GM23338 (cell line): ENCODE data around the gene ALOX5AP. TPM values are rescaled to one million over a fixed set of nuclear protein-coding genes. Genes with fewer than 3 reads are reported as not detected.

Experiments
- ATAC-seq: fragments of 200-7000 bp; cut with Tn5 transposase; 3 replicates; pipeline ENCODE4 v1.9.1; 2020
- DNase-seq: peaks from one replicate; pipeline ENCODE4 v3.0.0-alpha.2; 2015; ENCODE audit warnings: low spot score
- H2AFZ ChIP-seq: fragments of 200-600 bp; sonication (generic); 2 replicates; pipeline ENCODE4 v1.8.0; 2016; ENCODE audit warnings: antibody characterized with exemption, mild to moderate bottlenecking, moderate library complexity
- H3F3A ChIP-seq: fragments of 200-600 bp; sonication (generic); replicated peaks from 2 replicates; pipeline ENCODE4 v1.8.0; 2017; ENCODE audit warnings: antibody characterized with exemption, mixed run types, low read depth
- H3K27ac ChIP-seq: fragments of 200-600 bp; sonication (generic); 2 replicates; pipeline ENCODE4 v1.6.1; 2016; ENCODE audit warnings: low read depth
- H3K27me3 ChIP-seq: fragments of 200-600 bp; sonication (generic); 2 replicates; pipeline ENCODE4 v1.8.0; 2016; ENCODE audit warnings: mild to moderate bottlenecking, mixed run types, moderate library complexity; ENCODE audit not compliant: insufficient read depth
- H3K36me3 ChIP-seq: fragments of 200-600 bp; sonication (generic); 2 replicates; pipeline ENCODE4 v1.8.0; 2016; ENCODE audit warnings: mild to moderate bottlenecking; ENCODE audit not compliant: insufficient read depth
- H3K4me1 ChIP-seq: fragments of 200-600 bp; sonication (generic); 2 replicates; pipeline ENCODE4 v1.8.0; 2016; ENCODE audit warnings: mild to moderate bottlenecking, moderate library complexity; ENCODE audit not compliant: insufficient read depth
- H3K4me2 ChIP-seq: fragments of 200-600 bp; sonication (generic); 2 replicates; pipeline ENCODE4 v1.7.1; 2017; ENCODE audit warnings: mixed run types
- H3K4me3 ChIP-seq: fragments of 200-600 bp; sonication (generic); 2 replicates; pipeline ENCODE4 v1.6.1; 2016; ENCODE audit warnings: mixed run types
- H3K79me2 ChIP-seq: fragments of 200-600 bp; sonication (generic); replicated peaks from 2 replicates; pipeline ENCODE4 v1.8.0; 2017; ENCODE audit warnings: mild to moderate bottlenecking; ENCODE audit not compliant: insufficient read depth
- H3K9me2 ChIP-seq: fragments of 200-600 bp; sonication (generic); 2 replicates; pipeline ENCODE4 v1.8.0; 2017; ENCODE audit not compliant: insufficient read depth
- H4K20me1 ChIP-seq: fragments of 200-600 bp; sonication (generic); replicated peaks from 2 replicates; pipeline ENCODE4 v1.8.0; 2017; ENCODE audit warnings: mild to moderate bottlenecking; ENCODE audit not compliant: insufficient read depth
- H3K27ac Mint-ChIP-seq: 2 replicates; pipeline ENCODE4 v1.8.0; 2020; ENCODE audit warnings: inconsistent platforms, mild to moderate bottlenecking, moderate library complexity, mixed read lengths
- H3K27me3 Mint-ChIP-seq: 3 replicates; pipeline ENCODE4 v1.8.0; 2022; ENCODE audit warnings: low read depth, mild to moderate bottlenecking, moderate library complexity, mixed read lengths, inconsistent platforms; ENCODE audit not compliant: insufficient read depth, poor library complexity
- H3K36me3 Mint-ChIP-seq: 3 replicates; pipeline ENCODE4 v1.8.0; 2021; ENCODE audit warnings: low read depth, mild to moderate bottlenecking, inconsistent platforms, moderate library complexity, mixed read lengths
- H3K4me1 Mint-ChIP-seq: 3 replicates; pipeline ENCODE4 v1.8.0; 2020; ENCODE audit warnings: mild to moderate bottlenecking, inconsistent platforms, mixed read lengths
- H3K4me3 Mint-ChIP-seq: 3 replicates; pipeline ENCODE4 v1.8.0; 2021; ENCODE audit warnings: moderate library complexity, mild to moderate bottlenecking, inconsistent platforms, mixed read lengths
- H3K9me3 Mint-ChIP-seq: 3 replicates; pipeline ENCODE4 v1.8.0; 2020; ENCODE audit warnings: moderate library complexity, mild to moderate bottlenecking, inconsistent platforms, mixed read lengths
- CREB1 ChIP-seq: fragments of 250-450 bp; sonication (Bioruptor Pico); IDR thresholded peaks from 2 replicates; pipeline ENCODE4 v1.5.0; 2020; ENCODE audit warnings: low read depth, mild to moderate bottlenecking, moderate library complexity
- CTCF ChIP-seq, 2 experiments: fragments of 200-600 bp in 1 of 2; sonication (generic) in 1 of 2; conservative IDR thresholded peaks; 2 replicates each; pipeline versions ENCODE4 v1.5.1 to v1.6.1; 2016 to 2017; ENCODE audit warnings: antibody characterized with exemption in 2 of 2, low read depth in 2 of 2, mild to moderate bottlenecking in 2 of 2, moderate library complexity in 1 of 2
- ETS1 ChIP-seq: IDR thresholded peaks from 2 replicates; pipeline ENCODE4 v1.6.1; 2016; ENCODE audit warnings: antibody characterized with exemption
- EZH2 ChIP-seq: fragments of 200-600 bp; sonication (generic); IDR thresholded peaks from one replicate; pipeline ENCODE4 v1.8.0; 2017; ENCODE audit warnings: antibody characterized with exemption, mild to moderate bottlenecking, low read depth; ENCODE audit not compliant: unreplicated experiment
- EZH2phosphoT487 ChIP-seq: fragments of 200-600 bp; sonication (generic); IDR thresholded peaks from one replicate; pipeline ENCODE4 v1.8.1; 2018; ENCODE audit warnings: antibody characterized with exemption; ENCODE audit not compliant: unreplicated experiment
- JUNB ChIP-seq: IDR thresholded peaks from one replicate; pipeline ENCODE4 v1.6.1; 2016; ENCODE audit warnings: antibody characterized with exemption; ENCODE audit not compliant: unreplicated experiment
- NANOG ChIP-seq: IDR thresholded peaks from 2 replicates; pipeline ENCODE4 v1.6.1; 2016; ENCODE audit warnings: antibody characterized with exemption, borderline replicate concordance
- POLR2AphosphoS5 ChIP-seq: IDR thresholded peaks from 2 replicates; pipeline ENCODE4 v1.6.1; 2016; ENCODE audit warnings: antibody characterized with exemption, low read depth
- REST ChIP-seq: IDR thresholded peaks from one replicate; pipeline ENCODE4 v1.6.1; 2018; ENCODE audit warnings: antibody characterized with exemption; ENCODE audit not compliant: unreplicated experiment
- STAT1 ChIP-seq: IDR thresholded peaks from one replicate; pipeline ENCODE4 v1.6.1; 2016; ENCODE audit warnings: antibody characterized with exemption; ENCODE audit not compliant: unreplicated experiment
- ZNF114 ChIP-seq: fragments of 250-450 bp; sonication (Bioruptor Pico); IDR thresholded peaks from 2 replicates; pipeline ENCODE4 v1.5.0; 2020; ENCODE audit warnings: mild to moderate bottlenecking, moderate library complexity
- ZNF331 ChIP-seq: fragments of 250-450 bp; sonication (Bioruptor Pico); IDR thresholded peaks from 2 replicates; pipeline ENCODE4 v1.5.0; 2020; ENCODE audit warnings: low read depth, mild to moderate bottlenecking, moderate library complexity
- ZNF462 ChIP-seq: fragments of 250-450 bp; sonication (Bioruptor Pico); IDR thresholded peaks from 2 replicates; pipeline ENCODE4 v1.5.0; 2020; ENCODE audit warnings: mild to moderate bottlenecking, moderate library complexity
- polyA plus RNA-seq: library from polyadenylated mRNA; unstranded; fragments of >200 nt; fragmentation: Nextera tagmentation; extraction: Ambion mirVana; gene quantifications from 2 replicates; pipeline ENCODE4 v1.2.1, GENCODE V29; 2016
- total RNA-seq: library from RNA; depleted of rRNA; stranded (reverse); fragments of >200 nt; shearing (Covaris generic); gene quantifications from 2 replicates; pipeline ENCODE4 v1.2.3, GENCODE V29; 2014

The ALOX5AP gene
- total and polyA plus RNA-seq, 2 experiments from 2014 or later, result 0.23 TPM; not detected in 1

GRCh38 chr13:30805132-30805537 lies 69.8 kb downstream of the ALOX5AP start:
- no peaks in the 10 kb centered on the region for H3K9me3 Mint-ChIP-seq
- H3K27me3 Mint-ChIP-seq, result peaks cover 13% of the 10 kb centered on the region
- Histone ChIP-seq H3K27me3 (no peaks in the 10 kb centered on the region), H2AFZ (no peak overlapping the region), H3F3A (no peaks in the 10 kb centered on the region), H3K27ac (no peak overlapping the region), H3K4me1 (no peaks in the 10 kb centered on the region), H4K20me1 (no peaks in the 10 kb centered on the region), H3K4me2 (no peak overlapping the region), H3K36me3 (no peaks in the 10 kb centered on the region), H3K9me2 (no peaks in the 10 kb centered on the region), H3K79me2 (no peaks in the 10 kb centered on the region), H3K4me3 (no peak overlapping the region)
- H3K4me1 Mint-ChIP-seq, result peaks cover 3% of the 10 kb centered on the region; the same call in 1 of the 3 replicates
- TF ChIP-seq POLR2AphosphoS5 (no peak), ETS1 (no peak), NANOG (no peak), EZH2phosphoT487 (no peak), JUNB (no peak), ZNF331 (no peak), ZNF462 (CRISPR knock-in tag) (no peak), REST (no peak), STAT1 (no peak), EZH2 (no peak), ZNF114 (CRISPR knock-in tag) (no peak), CTCF (conservative IDR thresholded peaks at IDR 0.05; ENCODE audit: low read depth in 2 of 2) (no peak), CREB1 (CRISPR knock-in tag) (no peak)
- ATAC-seq (no peak), DNase-seq (no peak)
- no peaks in the 10 kb centered on the region for H3K36me3 Mint-ChIP-seq
- no peak overlapping the region for H3K4me3 Mint-ChIP-seq
- no peak overlapping the region for H3K27ac Mint-ChIP-seq
